HepG2 (cell line): ENCODE data around the gene MYO1B. TPM values are rescaled to one million over a fixed set of nuclear protein-coding genes. Genes with fewer than 3 reads are reported as not detected.

Experiments
- CBX1 ChIP-seq: IDR thresholded peaks from one replicate; pipeline ENCODE4 v1.6.1; 2016; ENCODE audit warnings: antibody characterized with exemption, low read depth
- FOXJ3 ChIP-seq: sonication (generic); formaldehyde crosslinking; IDR thresholded peaks from 2 replicates; pipeline ENCODE4 v1.4.0; 2020; ENCODE audit warnings: missing genetic modification reagents, mild to moderate bottlenecking, borderline replicate concordance
- GATAD2A ChIP-seq: IDR thresholded peaks from 2 replicates; pipeline ENCODE4 v1.6.1; 2016
- HOXA5 ChIP-seq: sonication (generic); formaldehyde crosslinking; IDR thresholded peaks from 2 replicates; pipeline ENCODE4 v1.4.0; 2020; ENCODE audit warnings: missing genetic modification reagents
- IKZF4 ChIP-seq: sonication (generic); formaldehyde crosslinking; IDR thresholded peaks from 2 replicates; pipeline ENCODE4 v1.5.1; 2020; ENCODE audit warnings: borderline replicate concordance, mild to moderate bottlenecking, low read depth, missing genetic modification reagents; ENCODE audit errors: not compliant biosample characterization
- KDM3A ChIP-seq: IDR thresholded peaks from 2 replicates; pipeline ENCODE4 v1.6.1; 2018; ENCODE audit warnings: low read depth, missing compliant biosample characterization
- REXO4 ChIP-seq: sonication (generic); formaldehyde crosslinking; IDR thresholded peaks from 2 replicates; pipeline ENCODE4 v1.8.0; 2022; ENCODE audit warnings: missing genetic modification reagents, mild to moderate bottlenecking, borderline replicate concordance
- SMYD3 ChIP-seq: sonication (generic); formaldehyde crosslinking; IDR thresholded peaks from 2 replicates; pipeline ENCODE4 v1.8.1; 2023; ENCODE audit warnings: mild to moderate bottlenecking, missing genetic modification reagents
- STAG1 ChIP-seq: sonication (generic); formaldehyde crosslinking; IDR thresholded peaks from 2 replicates; pipeline ENCODE4 v1.4.0; 2020; ENCODE audit warnings: missing genetic modification reagents
- TFDP1 ChIP-seq: IDR thresholded peaks from 2 replicates; pipeline ENCODE4 v1.6.1; 2016; ENCODE audit warnings: missing compliant biosample characterization, missing genetic modification reagents, borderline replicate concordance
- THYN1 ChIP-seq: sonication (generic); formaldehyde crosslinking; IDR thresholded peaks from 2 replicates; pipeline ENCODE4 v1.8.1; 2023; ENCODE audit warnings: low read depth, mild to moderate bottlenecking, moderate library complexity, missing genetic modification reagents, borderline replicate concordance
- ZFP91 ChIP-seq: sonication (generic); formaldehyde crosslinking; IDR thresholded peaks from 2 replicates; pipeline ENCODE4 v1.9.0; 2022; ENCODE audit warnings: missing genetic modification reagents, mild to moderate bottlenecking, borderline replicate concordance
- ZNF337 ChIP-seq: sonication (generic); formaldehyde crosslinking; IDR thresholded peaks from 2 replicates; pipeline ENCODE4 v1.5.1; 2020; ENCODE audit warnings: missing genetic modification reagents, low read depth, mild to moderate bottlenecking, borderline replicate concordance
- ZNF441 ChIP-seq: sonication (generic); formaldehyde crosslinking; IDR thresholded peaks from 2 replicates; pipeline ENCODE4 v1.7.0; 2021; ENCODE audit warnings: missing genetic modification reagents, borderline replicate concordance
- polyA plus RNA-seq, 8 experiments: library from polyadenylated mRNA; depleted of rRNA in 3 of 8; stranded (reverse) in 7 of 8; unstranded in 1 of 8; fragments of >200 nt; fragmentation: Illumina TruSeq in 4 of 8; extraction: Trizol in 4 of 8; gene quantifications; 2 replicates each; pipeline versions ENCODE4 v1.2.1 to v1.2.3, GENCODE V29; 2011 to 2016; ENCODE audit warnings: low read depth in 4 of 8, missing spikeins in 1 of 8, mixed read lengths in 1 of 8; ENCODE audit not compliant: insufficient read depth in 1 of 8
- total RNA-seq, 5 experiments: library from RNA; depleted of rRNA; stranded (reverse); fragments of >200 nt; fragmentation: Illumina TruSeq; extraction: Trizol; gene quantifications; 2 replicates each; pipeline ENCODE4 v1.2.3, GENCODE V29; 2016; ENCODE audit warnings: low read depth in 1 of 5
- TF ChIP-seq, protein P1 (sequence below): sonication (generic); formaldehyde crosslinking; IDR thresholded peaks from 2 replicates; pipeline ENCODE4 v1.4.0; 2020; ENCODE audit warnings: mild to moderate bottlenecking, missing genetic modification reagents
- TF ChIP-seq, protein P2 (sequence below): IDR thresholded peaks from 2 replicates; pipeline ENCODE4 v1.4.0; 2020; ENCODE audit warnings: mild to moderate bottlenecking, missing genetic modification reagents

Gene MYO1B
- total and polyA plus RNA-seq, 2 of the 13 experiments (the other 11 are each of a cell fraction or from before 2014, with no cell fraction given): 36.9 to 89.8 TPM

GRCh38 chr2:191245869-191246531, 796 bp downstream of the MYO1B start (continued):
- TF ChIP-seq, protein P1, sequence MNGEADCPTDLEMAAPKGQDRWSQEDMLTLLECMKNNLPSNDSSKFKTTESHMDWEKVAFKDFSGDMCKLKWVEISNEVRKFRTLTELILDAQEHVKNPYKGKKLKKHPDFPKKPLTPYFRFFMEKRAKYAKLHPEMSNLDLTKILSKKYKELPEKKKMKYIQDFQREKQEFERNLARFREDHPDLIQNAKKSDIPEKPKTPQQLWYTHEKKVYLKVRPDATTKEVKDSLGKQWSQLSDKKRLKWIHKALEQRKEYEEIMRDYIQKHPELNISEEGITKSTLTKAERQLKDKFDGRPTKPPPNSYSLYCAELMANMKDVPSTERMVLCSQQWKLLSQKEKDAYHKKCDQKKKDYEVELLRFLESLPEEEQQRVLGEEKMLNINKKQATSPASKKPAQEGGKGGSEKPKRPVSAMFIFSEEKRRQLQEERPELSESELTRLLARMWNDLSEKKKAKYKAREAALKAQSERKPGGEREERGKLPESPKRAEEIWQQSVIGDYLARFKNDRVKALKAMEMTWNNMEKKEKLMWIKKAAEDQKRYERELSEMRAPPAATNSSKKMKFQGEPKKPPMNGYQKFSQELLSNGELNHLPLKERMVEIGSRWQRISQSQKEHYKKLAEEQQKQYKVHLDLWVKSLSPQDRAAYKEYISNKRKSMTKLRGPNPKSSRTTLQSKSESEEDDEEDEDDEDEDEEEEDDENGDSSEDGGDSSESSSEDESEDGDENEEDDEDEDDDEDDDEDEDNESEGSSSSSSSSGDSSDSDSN (CRISPR knock-in tag): peak; percentile 68; the same call in 1 of the 2 replicates
- peak; percentile 29 for TF ChIP-seq CBX1
- peak; percentile 80 for TF ChIP-seq GATAD2A
- TF ChIP-seq REXO4 (CRISPR knock-in tag): 0 out of 2 replicates have a peak, but pooled peaks have one; percentile 48
- TF ChIP-seq TFDP1 (CRISPR knock-in tag): 0 out of 2 replicates have a peak, but pooled peaks have one; percentile 64
- no peak for TF ChIP-seq IKZF4 (CRISPR knock-in tag)
- TF ChIP-seq ZFP91 (CRISPR knock-in tag): peak; percentile 76
- TF ChIP-seq ZNF441 (CRISPR knock-in tag): no peak; the same call in 1 of the 2 replicates
- TF ChIP-seq THYN1 (CRISPR knock-in tag): peak; percentile 64; the same call in 1 of the 2 replicates
- TF ChIP-seq STAG1 (CRISPR knock-in tag): 0 out of 2 replicates have a peak, but pooled peaks have one; percentile 20
- no peak for TF ChIP-seq ZNF337 (CRISPR knock-in tag)
- peak; percentile 33; the same call in 1 of the 2 replicates for TF ChIP-seq FOXJ3 (CRISPR knock-in tag)
- TF ChIP-seq, protein P2, sequence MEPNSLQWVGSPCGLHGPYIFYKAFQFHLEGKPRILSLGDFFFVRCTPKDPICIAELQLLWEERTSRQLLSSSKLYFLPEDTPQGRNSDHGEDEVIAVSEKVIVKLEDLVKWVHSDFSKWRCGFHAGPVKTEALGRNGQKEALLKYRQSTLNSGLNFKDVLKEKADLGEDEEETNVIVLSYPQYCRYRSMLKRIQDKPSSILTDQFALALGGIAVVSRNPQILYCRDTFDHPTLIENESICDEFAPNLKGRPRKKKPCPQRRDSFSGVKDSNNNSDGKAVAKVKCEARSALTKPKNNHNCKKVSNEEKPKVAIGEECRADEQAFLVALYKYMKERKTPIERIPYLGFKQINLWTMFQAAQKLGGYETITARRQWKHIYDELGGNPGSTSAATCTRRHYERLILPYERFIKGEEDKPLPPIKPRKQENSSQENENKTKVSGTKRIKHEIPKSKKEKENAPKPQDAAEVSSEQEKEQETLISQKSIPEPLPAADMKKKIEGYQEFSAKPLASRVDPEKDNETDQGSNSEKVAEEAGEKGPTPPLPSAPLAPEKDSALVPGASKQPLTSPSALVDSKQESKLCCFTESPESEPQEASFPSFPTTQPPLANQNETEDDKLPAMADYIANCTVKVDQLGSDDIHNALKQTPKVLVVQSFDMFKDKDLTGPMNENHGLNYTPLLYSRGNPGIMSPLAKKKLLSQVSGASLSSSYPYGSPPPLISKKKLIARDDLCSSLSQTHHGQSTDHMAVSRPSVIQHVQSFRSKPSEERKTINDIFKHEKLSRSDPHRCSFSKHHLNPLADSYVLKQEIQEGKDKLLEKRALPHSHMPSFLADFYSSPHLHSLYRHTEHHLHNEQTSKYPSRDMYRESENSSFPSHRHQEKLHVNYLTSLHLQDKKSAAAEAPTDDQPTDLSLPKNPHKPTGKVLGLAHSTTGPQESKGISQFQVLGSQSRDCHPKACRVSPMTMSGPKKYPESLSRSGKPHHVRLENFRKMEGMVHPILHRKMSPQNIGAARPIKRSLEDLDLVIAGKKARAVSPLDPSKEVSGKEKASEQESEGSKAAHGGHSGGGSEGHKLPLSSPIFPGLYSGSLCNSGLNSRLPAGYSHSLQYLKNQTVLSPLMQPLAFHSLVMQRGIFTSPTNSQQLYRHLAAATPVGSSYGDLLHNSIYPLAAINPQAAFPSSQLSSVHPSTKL (CRISPR knock-in tag): peak; percentile 80
- TF ChIP-seq HOXA5: peak; percentile 71; the same call in 1 of the 2 replicates
- TF ChIP-seq SMYD3: peak; percentile 61; the same call in 1 of the 2 replicates
- 0 out of 2 replicates have a peak, but pooled peaks have one; percentile 48 for TF ChIP-seq KDM3A (CRISPR knock-in tag)
